Adipocyte (in vitro differentiated cells): ENCODE data around the gene MFSD2A.
"Not testable (repeated sequence)": the region's sequence is repeated elsewhere in the genome, so short reads cannot be mapped to it uniquely, and the experiment has no call there.

Source experiments
- DNase-seq: peaks from one replicate; pipeline ENCODE4 v3.0.0-alpha.2; 2015; ENCODE audit warnings: low read depth
- H3K27me3 ChIP-seq: replicated peaks from 2 replicates; pipeline ENCODE4 v1.7.0; 2013; ENCODE audit warnings: mild to moderate bottlenecking, low read length, moderate library complexity; ENCODE audit not compliant: control insufficient read depth, insufficient read depth
- H3K36me3 ChIP-seq: 2 replicates; pipeline ENCODE4 v1.7.0; 2013; ENCODE audit warnings: low read length, mild to moderate bottlenecking, moderate library complexity; ENCODE audit not compliant: control insufficient read depth, insufficient read depth, severe bottlenecking
- H3K4me1 ChIP-seq: 2 replicates; pipeline ENCODE4 v1.7.0; 2013; ENCODE audit warnings: mild to moderate bottlenecking, low read length, moderate library complexity; ENCODE audit not compliant: control insufficient read depth, insufficient read depth
- H3K4me3 ChIP-seq: 2 replicates; pipeline ENCODE4 v1.7.0; 2013; ENCODE audit warnings: mild to moderate bottlenecking, low read length, moderate library complexity
- H3K9ac ChIP-seq: 2 replicates; pipeline ENCODE4 v1.7.0; 2013; ENCODE audit warnings: mild to moderate bottlenecking, low read length, moderate library complexity
- H3K9me3 ChIP-seq: 2 replicates; pipeline ENCODE4 v1.7.0; 2013; ENCODE audit warnings: mild to moderate bottlenecking, low read length, moderate library complexity; ENCODE audit not compliant: control insufficient read depth

Gene MFSD2A

GRCh38 chr1:39959651-39960333 is 4.8 kb downstream of the MFSD2A start:
- Histone ChIP-seq H3K4me1 (peaks cover 14% of the 10 kb centered on the region), H3K36me3 (no peaks in the 10 kb centered on the region), H3K9me3 (no peaks in the 10 kb centered on the region), H3K27me3 (no peaks in the 10 kb centered on the region), H3K9ac (no peak overlapping the region), H3K4me3 (no peak overlapping the region)
- DNase-seq, result no peak

- no peak overlapping the region for H3K4me3 ChIP-seq
- H3K9ac ChIP-seq, result no peak overlapping the region
- H3K27me3 ChIP-seq, result no peaks in the 10 kb centered on the region
- no peaks in the 10 kb centered on the region for H3K9me3 ChIP-seq
- H3K4me1 ChIP-seq, result peaks cover 9% of the 10 kb centered on the region
- no peak for DNase-seq
- H3K36me3 ChIP-seq, result no peaks in the 10 kb centered on the region
Observed at GRCh38 chr1:39960431-39960958, 5.5 kb downstream of the MFSD2A start.

- Histone ChIP-seq H3K36me3 (no peaks in the 10 kb centered on the region), H3K4me3 (no peak overlapping the region)
Observed at GRCh38 chr1:39962450-39962825, 7.5 kb downstream of the MFSD2A start.

GRCh38 chr1:39962964-39963363 is 8.0 kb downstream of the MFSD2A start:
- not testable (repeated sequence) for H3K4me1 ChIP-seq, H3K36me3 ChIP-seq, H3K27me3 ChIP-seq, DNase-seq, H3K9me3 ChIP-seq, H3K4me3 ChIP-seq, H3K9ac ChIP-seq

More at GRCh38 chr1:39962450-39962825, 7.5 kb downstream of the MFSD2A start:
- Histone ChIP-seq H3K27me3 (no peaks in the 10 kb centered on the region), H3K9me3 (no peaks in the 10 kb centered on the region), H3K9ac (no peak overlapping the region), H3K4me1 (no peaks in the 10 kb centered on the region)
- DNase-seq, result no peak

GRCh38 chr1:39964552-39964951 is 9.6 kb downstream of the MFSD2A start:
- H3K9ac ChIP-seq, result no peak overlapping the region
- no peak for DNase-seq
- H3K9me3 ChIP-seq, result no peaks in the 10 kb centered on the region
- H3K4me3 ChIP-seq, result no peak overlapping the region
- H3K27me3 ChIP-seq, result no peaks in the 10 kb centered on the region
- no peaks in the 10 kb centered on the region for H3K36me3 ChIP-seq
- no peaks in the 10 kb centered on the region for H3K4me1 ChIP-seq

GRCh38 chr1:39965044-39965443 is 10.1 kb downstream of the MFSD2A start:
- Histone ChIP-seq H3K4me3 (no peak overlapping the region), H3K4me1 (no peaks in the 10 kb centered on the region), H3K9ac (no peak overlapping the region), H3K36me3 (no peaks in the 10 kb centered on the region), H3K27me3 (no peaks in the 10 kb centered on the region), H3K9me3 (no peaks in the 10 kb centered on the region)
- DNase-seq, result no peak

- Histone ChIP-seq H3K9me3 (no peaks in the 10 kb centered on the region), H3K36me3 (no peaks in the 10 kb centered on the region), H3K27me3 (no peaks in the 10 kb centered on the region), H3K9ac (no peak overlapping the region), H3K4me3 (no peak overlapping the region), H3K4me1 (no peaks in the 10 kb centered on the region)
- no peak for DNase-seq
Observed at GRCh38 chr1:39969048-39969447, 14.1 kb downstream of the MFSD2A start.

- Histone ChIP-seq H3K4me1 (no peaks in the 10 kb centered on the region), H3K9ac (no peak overlapping the region), H3K36me3 (no peaks in the 10 kb centered on the region), H3K4me3 (no peak overlapping the region), H3K27me3 (no peaks in the 10 kb centered on the region), H3K9me3 (no peaks in the 10 kb centered on the region)
- DNase-seq, result no peak
Observed at GRCh38 chr1:39969531-39970270, 14.8 kb downstream of the MFSD2A start.

GRCh38 chr1:39970274-39970673 is 15.3 kb downstream of the MFSD2A start:
- H3K4me1 ChIP-seq, result no peaks in the 10 kb centered on the region
- H3K36me3 ChIP-seq, result no peaks in the 10 kb centered on the region
- no peak overlapping the region for H3K4me3 ChIP-seq
- DNase-seq, result no peak
- no peak overlapping the region for H3K9ac ChIP-seq
- H3K27me3 ChIP-seq, result no peaks in the 10 kb centered on the region
- H3K9me3 ChIP-seq, result no peaks in the 10 kb centered on the region

- no peak overlapping the region for H3K4me3 ChIP-seq
- no peak for DNase-seq
- no peaks in the 10 kb centered on the region for H3K4me1 ChIP-seq
- H3K36me3 ChIP-seq, result no peaks in the 10 kb centered on the region
- H3K9ac ChIP-seq, result no peak overlapping the region
- H3K9me3 ChIP-seq, result no peaks in the 10 kb centered on the region
- no peaks in the 10 kb centered on the region for H3K27me3 ChIP-seq
Observed at GRCh38 chr1:39971138-39971537, 16.2 kb downstream of the MFSD2A start.

GRCh38 chr1:39973503-39974135 is 18.7 kb downstream of the MFSD2A start:
- H3K9ac ChIP-seq, result no peak overlapping the region
- peaks cover 4% of the 10 kb centered on the region for H3K4me1 ChIP-seq
- no peaks in the 10 kb centered on the region for H3K36me3 ChIP-seq
- H3K4me3 ChIP-seq, result no peak overlapping the region
- no peaks in the 10 kb centered on the region for H3K9me3 ChIP-seq
- no peaks in the 10 kb centered on the region for H3K27me3 ChIP-seq
- peak; percentile 85 for DNase-seq
